CD4-positive, alpha-beta T cell treated with Interleukin-10 for 1 hour (primary cell): ENCODE measurements around the gene ADGRE2.

Experiments used
- DNase-seq: peaks from one replicate; pipeline ENCODE4 v3.0.0-alpha.2; 2020

Gene ADGRE2

GRCh38 chr19:14732510-14732909, 45.9 kb downstream of the ADGRE2 start:
- DNase-seq: no peak

DNA sequence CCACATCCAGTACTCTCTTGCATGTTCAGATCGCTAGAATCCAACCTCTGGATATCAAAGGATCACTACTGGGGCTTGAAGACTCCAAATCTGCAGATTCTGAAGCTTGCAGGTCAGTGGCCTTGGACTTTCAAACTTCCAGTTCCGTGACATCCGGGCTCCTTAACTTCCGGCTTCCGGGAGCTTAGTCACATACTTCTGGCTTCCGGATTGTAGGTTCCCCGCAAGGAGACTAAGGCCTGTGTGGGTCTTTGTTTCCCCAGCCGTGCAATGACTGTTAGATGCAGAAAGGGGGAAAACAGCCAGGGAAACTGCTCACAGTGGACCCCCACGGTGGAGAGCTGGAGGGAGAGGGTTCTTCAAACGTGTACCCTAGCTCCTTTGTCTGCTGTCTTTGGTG, 47.2 kb downstream of the ADGRE2 start:
- no peak for DNase-seq

DNA sequence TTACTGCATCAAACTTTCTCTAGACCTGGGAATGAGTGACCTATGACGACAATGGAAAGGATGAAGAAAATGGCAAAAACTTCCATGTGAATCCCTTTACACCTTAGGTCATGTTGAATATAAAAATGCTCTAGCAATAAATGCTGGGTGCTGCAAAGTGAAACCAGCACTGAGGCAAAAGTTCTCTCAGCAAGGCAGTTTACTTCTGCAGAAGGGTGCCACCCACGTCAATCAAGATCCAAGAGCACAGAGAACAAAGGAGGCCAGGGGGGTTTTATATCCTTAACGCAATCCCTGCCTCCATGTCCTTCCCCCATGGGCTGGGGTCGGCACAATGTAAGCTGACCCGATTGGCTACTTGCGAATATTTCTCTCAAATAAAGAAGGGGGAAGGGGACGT, 49.8 kb downstream of the ADGRE2 start:
- no peak for DNase-seq

DNA sequence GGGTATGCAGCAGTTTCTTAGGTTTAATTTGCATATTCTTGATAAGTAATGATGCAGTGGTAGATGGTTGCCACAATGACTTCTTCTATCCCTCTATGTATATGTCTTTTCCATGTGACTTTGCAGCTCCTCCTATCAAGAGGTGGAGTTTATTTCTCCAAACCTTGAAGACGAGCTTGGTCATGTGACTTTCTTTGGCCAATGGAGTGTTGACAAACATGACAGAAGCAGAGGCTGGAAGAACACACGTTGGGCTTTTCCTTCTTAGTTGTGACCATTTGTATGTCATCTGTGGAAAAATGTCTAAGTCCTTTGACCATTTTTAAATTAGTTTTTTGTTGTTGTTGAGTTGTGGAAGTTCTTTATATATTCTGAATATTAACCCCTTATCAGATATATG, 56.2 kb downstream of the ADGRE2 start:
- no peak for DNase-seq

DNA sequence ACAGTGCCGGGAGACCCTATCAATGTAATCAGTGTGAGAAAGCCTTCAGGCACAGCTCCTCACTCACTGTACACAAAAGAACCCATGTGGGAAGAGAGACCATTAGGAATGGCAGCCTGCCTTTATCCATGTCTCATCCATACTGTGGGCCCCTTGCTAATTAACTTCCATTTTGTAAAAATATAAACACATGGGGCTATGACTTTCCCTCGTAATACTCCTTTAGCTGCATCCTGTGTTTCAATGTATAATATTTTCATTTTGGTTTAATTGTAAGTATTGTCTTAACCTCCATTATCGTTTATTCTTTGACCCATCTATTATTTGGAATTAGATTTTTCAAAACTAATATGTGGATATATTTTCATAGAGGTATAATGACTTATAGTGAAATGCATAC, 59.2 kb downstream of the ADGRE2 start:
- no peak for DNase-seq

DNA sequence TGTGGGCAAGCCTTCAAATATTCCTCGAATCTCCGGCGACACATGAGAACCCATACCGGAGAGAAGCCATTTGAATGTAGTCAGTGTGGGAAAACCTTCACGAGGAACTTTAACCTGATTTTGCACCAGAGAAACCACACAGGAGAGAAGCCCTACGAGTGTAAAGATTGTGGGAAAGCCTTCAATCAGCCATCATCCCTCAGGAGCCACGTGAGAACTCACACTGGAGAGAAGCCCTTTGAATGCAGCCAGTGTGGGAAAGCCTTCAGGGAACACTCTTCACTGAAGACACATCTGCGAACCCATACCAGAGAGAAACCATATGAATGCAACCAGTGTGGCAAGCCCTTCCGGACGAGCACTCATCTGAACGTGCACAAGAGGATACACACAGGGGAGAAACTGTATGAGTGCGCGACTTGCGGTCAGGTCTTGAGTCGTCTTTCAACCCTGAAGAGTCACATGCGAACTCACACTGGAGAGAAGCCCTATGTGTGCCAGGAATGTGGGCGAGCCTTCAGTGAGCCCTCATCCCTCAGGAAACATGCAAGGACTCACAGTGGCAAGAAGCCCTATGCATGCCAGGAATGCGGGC, 59.7 kb downstream of the ADGRE2 start:
- no peak for DNase-seq

- DNase-seq: no peak
Observed at GRCh38 chr19:14715841-14716240, 62.5 kb downstream of the ADGRE2 start.

DNA sequence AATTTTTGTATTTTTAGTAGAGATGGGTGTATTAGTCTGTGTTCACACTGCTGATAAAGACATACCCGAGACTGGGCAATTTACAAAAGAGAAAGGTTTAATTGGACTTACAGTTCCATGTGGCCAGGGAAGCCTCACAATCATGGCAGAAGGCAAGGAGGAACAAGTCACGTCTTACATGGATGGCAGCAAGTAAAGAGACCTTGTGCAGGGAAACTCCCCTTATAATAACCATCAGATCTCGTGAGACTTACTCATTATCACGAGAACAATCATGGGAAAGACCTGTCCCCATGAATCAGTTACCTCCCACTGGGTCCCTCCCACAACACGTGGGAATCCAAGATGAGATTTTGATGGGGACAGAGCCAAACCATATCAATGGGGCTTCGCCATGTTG, 73.9 kb downstream of the ADGRE2 start:
- no peak for DNase-seq

- no peak for DNase-seq
Observed at GRCh38 chr19:14703833-14704232, 74.5 kb downstream of the ADGRE2 start.

DNA sequence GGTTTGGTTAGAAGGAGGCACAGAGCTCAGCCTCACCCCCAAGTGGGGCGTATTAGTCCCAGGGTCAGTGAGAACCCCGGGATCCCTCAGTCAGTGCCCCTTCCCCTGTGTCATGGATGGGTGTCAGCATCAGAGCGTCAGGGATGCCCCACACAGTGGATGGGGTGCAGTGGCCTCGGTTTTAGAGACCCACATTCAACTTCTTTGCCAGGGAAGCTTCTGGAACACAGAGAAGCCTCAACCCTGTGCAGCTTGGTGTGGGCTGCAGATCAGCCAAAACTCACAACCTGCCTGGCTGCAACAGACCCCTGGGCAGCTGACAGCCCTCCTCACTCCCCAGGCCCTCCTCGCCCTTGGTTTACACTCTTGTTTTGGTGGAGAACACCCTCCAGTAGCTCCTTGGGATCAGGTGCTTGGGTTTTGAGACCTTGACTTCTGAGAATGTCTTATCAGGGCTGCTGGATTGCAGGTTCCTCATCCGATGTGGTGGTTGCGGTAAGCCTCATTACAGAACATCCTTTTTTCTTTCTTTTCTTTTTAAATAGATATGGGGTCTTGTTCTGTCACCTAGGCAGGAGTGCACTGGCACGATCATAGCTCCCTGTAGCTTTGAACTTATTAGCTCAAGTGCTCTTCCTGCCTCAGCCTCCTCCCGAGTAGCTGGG, 77.5 kb downstream of the ADGRE2 start:
- DNase-seq: no peak

DNA sequence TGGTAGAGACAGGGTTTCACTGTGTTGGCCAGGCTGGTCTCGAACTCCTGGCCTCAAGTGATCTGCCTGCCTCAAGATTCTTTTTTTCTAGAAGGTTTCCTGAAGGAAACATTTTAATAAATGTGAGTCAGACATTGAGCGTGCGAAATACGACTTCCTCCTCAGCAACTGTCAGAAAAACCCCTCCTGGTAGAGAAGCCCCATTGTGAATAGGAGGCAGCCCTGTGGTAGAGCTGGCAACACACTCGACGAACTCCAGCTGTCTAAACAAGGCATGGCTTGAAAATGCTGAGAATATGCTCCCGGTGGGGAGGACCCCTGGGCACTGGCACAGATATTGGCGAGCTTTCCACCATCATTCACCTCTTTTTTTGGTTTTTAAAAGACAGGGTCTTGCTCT, 78.7 kb downstream of the ADGRE2 start:
- no peak for DNase-seq

- no peak for DNase-seq
Observed at GRCh38 chr19:14695471-14695870, 82.9 kb downstream of the ADGRE2 start.

DNA sequence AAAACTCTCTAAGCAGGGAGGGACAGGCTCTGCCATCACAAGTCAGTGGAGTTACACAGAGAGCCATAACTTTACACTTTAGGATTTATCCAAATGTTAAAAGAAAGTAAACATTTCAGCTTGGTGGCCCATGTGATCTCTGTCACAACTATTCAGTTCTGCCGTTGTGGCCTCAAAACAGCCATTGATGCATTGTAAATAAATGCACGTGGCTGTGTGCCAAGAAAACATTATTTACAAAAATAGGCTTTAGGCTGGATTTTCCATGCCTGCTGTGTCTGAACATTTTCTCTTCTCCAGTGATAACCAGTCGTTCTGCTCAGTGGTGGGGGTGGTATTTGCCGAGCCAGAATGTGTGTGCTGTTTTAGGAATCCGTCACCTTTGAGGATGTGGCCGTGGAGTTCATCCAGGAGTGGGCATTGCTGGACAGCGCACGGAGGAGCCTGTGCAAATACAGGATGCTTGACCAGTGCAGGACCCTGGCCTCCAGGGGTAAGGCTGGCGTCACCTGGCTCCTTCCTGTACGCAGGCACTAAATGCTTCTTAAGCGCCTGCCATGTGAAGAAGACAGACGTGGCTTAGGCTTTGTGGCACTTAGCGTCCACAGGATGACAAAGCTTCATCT, 83.6 kb downstream of the ADGRE2 start:
- DNase-seq: no peak

DNA sequence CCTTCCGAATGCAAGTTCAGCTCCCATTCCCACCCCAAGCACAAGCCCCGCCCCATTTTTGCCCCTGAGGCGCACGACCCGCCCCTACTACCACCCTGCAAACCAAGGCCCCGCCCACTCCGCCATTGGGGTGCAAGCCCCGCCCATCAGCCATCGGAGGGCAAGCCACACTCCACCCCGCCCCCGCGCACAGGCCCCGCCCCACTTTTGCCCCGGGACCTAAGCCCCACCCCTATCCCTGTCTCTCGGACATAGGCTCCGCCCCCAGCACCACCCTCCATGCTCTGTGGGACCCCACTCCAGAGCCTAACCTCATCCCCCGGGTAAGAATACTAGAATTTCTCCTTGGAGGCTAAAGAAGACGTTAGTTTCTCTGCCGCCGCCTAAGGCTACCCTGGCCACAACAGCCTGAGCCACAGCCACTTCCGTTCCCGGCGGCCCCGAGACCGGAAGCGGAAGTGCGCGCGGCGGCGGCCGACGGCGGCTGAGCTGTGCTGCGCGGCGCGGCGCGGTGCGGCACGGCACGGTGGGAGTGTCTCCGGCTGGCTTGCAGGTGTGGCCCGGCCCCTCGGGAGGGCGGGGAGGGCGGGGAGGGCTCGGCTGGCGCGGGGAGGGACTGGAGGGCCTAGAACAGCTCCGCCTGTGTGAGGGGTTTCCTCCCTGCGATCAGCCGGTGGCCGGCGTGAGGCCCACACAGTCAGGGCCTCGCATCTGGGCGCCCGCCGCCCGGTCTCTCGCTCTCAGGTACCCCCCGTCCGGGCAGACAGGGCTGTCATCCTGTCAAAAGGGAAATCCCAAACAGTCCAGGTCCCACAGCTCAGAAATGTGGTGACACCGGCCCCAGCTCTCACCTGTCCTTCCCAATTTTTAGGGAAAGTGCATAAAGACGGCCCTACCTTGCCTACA, 88.5 kb downstream of the ADGRE2 start, which contains the start of gene ZNF333:
Gene ZNF333 (plus strand): TSS at position 451 of the 906 bp plus-strand sequence. CDS start 3,444 bp downstream, outside the sequence.
- DNase-seq: peak; percentile 96

- peak; percentile 51 for DNase-seq
Observed at GRCh38 chr19:14686411-14686810, 91.9 kb downstream of the ADGRE2 start.

DNA sequence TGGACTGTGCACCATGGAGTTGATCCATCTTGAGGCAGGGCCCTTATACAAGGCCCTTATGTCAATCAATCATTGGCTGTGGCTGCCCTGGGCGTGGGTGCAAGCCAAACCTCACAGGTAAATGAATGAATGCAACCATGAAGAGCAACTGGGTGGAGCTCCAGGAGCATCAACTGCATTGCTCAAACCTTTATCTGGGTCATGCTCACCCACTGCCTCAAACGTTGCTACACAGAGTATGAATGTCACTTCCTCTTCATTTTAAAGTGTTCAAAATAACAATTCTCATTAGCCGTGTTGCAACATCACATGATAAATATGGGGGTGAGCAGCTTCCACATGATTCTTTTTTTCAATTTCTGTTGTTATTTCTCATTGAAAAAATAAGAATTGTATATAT, 94.9 kb downstream of the ADGRE2 start:
- peak; percentile 19 for DNase-seq
